OCI-LY7 (cell line): ENCODE results near the gene BARX1. TPM values are rescaled to one million over a fixed set of nuclear protein-coding genes. Genes with fewer than 3 reads are reported as not detected.

Experiments used
- BruUV-seq: library from RNA; stranded (reverse); fragments of 400-500 nt; replicated peaks from 2 replicates; lab custom pipeline; 2021; lab: Mats Ljungman, UMichigan
- CTCF ChIA-PET: fragments of 300-600 bp; sonication (Branson Sonifier 250); formaldehyde crosslinking; loops from one replicate; lab custom pipeline; 2022; ENCODE audit warnings: antibody characterized with exemption; ENCODE audit not compliant: unreplicated experiment; lab: Charles Lee
- POLR2A ChIA-PET: fragments of 300-600 bp; sonication (Branson Sonifier 250); formaldehyde crosslinking; loops from one replicate; lab custom pipeline; 2022; ENCODE audit warnings: antibody characterized with exemption; lab: Charles Lee
- DNase-seq: peaks from one replicate; pipeline ENCODE4 v3.0.0-alpha.2; 2015; ENCODE audit warnings: low spot score
- H2AFZ ChIP-seq: fragments of 200-600 bp; sonication (generic), shearing (Covaris generic); 2 replicates; pipeline ENCODE4 v1.6.1; 2014; ENCODE audit warnings: mild to moderate bottlenecking, antibody characterized with exemption, low read length, moderate library complexity
- H3K27ac ChIP-seq: fragments of 200-600 bp; sonication (generic); 2 replicates; pipeline ENCODE4 v1.5.1; 2014; ENCODE audit warnings: mixed run types, low read depth, mild to moderate bottlenecking, moderate library complexity, low read length, inconsistent platforms; ENCODE audit not compliant: poor library complexity, severe bottlenecking
- H3K36me3 ChIP-seq: fragments of 200-600 bp; sonication (generic); 2 replicates; pipeline ENCODE4 v1.6.1; 2014; ENCODE audit warnings: mild to moderate bottlenecking, antibody characterized with exemption, low read length, moderate library complexity, mixed read lengths; ENCODE audit not compliant: insufficient read depth
- H3K4me1 ChIP-seq: fragments of 200-600 bp; sonication (generic); 2 replicates; pipeline ENCODE4 v1.5.1; 2014; ENCODE audit warnings: mild to moderate bottlenecking, low read length; ENCODE audit not compliant: insufficient read depth, poor library complexity, severe bottlenecking
- H3K4me2 ChIP-seq: fragments of 200-600 bp; sonication (generic); 2 replicates; pipeline ENCODE4 v1.6.1; 2014; ENCODE audit warnings: mild to moderate bottlenecking, low read length
- H3K4me3 ChIP-seq: fragments of 200-600 bp; sonication (generic); 2 replicates; pipeline ENCODE4 v1.5.1; 2014; ENCODE audit warnings: mild to moderate bottlenecking, low read depth, low read length; ENCODE audit not compliant: poor library complexity, severe bottlenecking
- H3K79me2 ChIP-seq: fragments of 200-600 bp; sonication (generic); 2 replicates; pipeline ENCODE4 v1.6.1; 2016; ENCODE audit warnings: low read depth, mild to moderate bottlenecking, low read length, moderate library complexity, mixed read lengths; ENCODE audit not compliant: insufficient read depth
- H3K9me2 ChIP-seq: fragments of 200-600 bp; sonication (generic); 2 replicates; pipeline ENCODE4 v1.6.1; 2016; ENCODE audit warnings: mild to moderate bottlenecking, low read length, mixed read lengths; ENCODE audit not compliant: insufficient read depth
- H3K9me3 ChIP-seq: fragments of 200-600 bp; sonication (generic); 2 replicates; pipeline ENCODE4 v1.6.1; 2014; ENCODE audit warnings: mild to moderate bottlenecking, mixed run types, low read length, mixed read lengths
- H4K20me1 ChIP-seq: fragments of 200-600 bp; sonication (generic); 2 replicates; pipeline ENCODE4 v1.6.1; 2014; ENCODE audit warnings: mild to moderate bottlenecking, antibody characterized with exemption, low read length, moderate library complexity, mixed read lengths; ENCODE audit not compliant: insufficient read depth
- CTCF ChIP-seq: fragments of 200-600 bp; sonication (generic); conservative IDR thresholded peaks from 2 replicates; pipeline ENCODE4 v1.5.1; 2014; ENCODE audit warnings: mild to moderate bottlenecking, antibody characterized with exemption, low read length, moderate library complexity, mixed read lengths
- EZH2phosphoT487 ChIP-seq: fragments of 200-600 bp; sonication (generic); IDR thresholded peaks from 2 replicates; pipeline ENCODE4 v1.6.1; 2018; ENCODE audit warnings: low read depth, borderline replicate concordance, mild to moderate bottlenecking, mixed run types, antibody characterized with exemption, low read length, moderate library complexity, mixed read lengths
- intact Hi-C: fragments of 100-400 bp; cut with micrococcal nuclease; formaldehyde crosslinking; loops from one replicate; pipeline ENCODE4 v1.10.0; 2022; ENCODE audit not compliant: unreplicated experiment
- total RNA-seq, 2 experiments: library from RNA; depleted of rRNA in 1 of 2; stranded (reverse); fragments of >200 nt in 1 of 2; shearing (Covaris generic) in 1 of 2; gene quantifications; 2 replicates each; pipeline ENCODE4 v1.2.3, GENCODE V29; 2014 to 2022

The BARX1 gene
- total RNA-seq, 2 experiments from 2014 or later = not detected

GRCh38 chr9:93937193-93937592 lies 18.0 kb downstream of the BARX1 start:
- no TSS peak for BruUV-seq
- Histone ChIP-seq H3K4me3 (no peak overlapping the region), H3K9me3 (no peaks in the 10 kb centered on the region), H3K4me1 (no peaks in the 10 kb centered on the region), H2AFZ (no peak overlapping the region), H3K36me3 (no peaks in the 10 kb centered on the region), H3K79me2 (no peaks in the 10 kb centered on the region), H4K20me1 (no peaks in the 10 kb centered on the region), H3K27ac (no peak overlapping the region), H3K4me2 (no peak overlapping the region), H3K9me2 (no peaks in the 10 kb centered on the region)
- POLR2A ChIA-PET = no interaction called here
- intact Hi-C loops = no loop called here
- DNase-seq = no peak
- CTCF ChIA-PET = no interaction called here
- TF ChIP-seq CTCF (no peak), EZH2phosphoT487 (no peak)

GRCh38 chr9:93931905-93932304 lies 23.2 kb downstream of the BARX1 start:
- Histone ChIP-seq H3K4me3 (no peak overlapping the region), H3K4me2 (no peak overlapping the region), H4K20me1 (no peaks in the 10 kb centered on the region), H3K36me3 (no peaks in the 10 kb centered on the region), H2AFZ (no peak overlapping the region), H3K4me1 (no peaks in the 10 kb centered on the region), H3K27ac (no peak overlapping the region), H3K9me3 (no peaks in the 10 kb centered on the region), H3K79me2 (no peaks in the 10 kb centered on the region), H3K9me2 (no peaks in the 10 kb centered on the region)
- no peak for DNase-seq
- ChIA-PET CTCF (no interaction called here), POLR2A (interaction anchor here (0.5 kb wide), 1 partner anchor 110 kb away, joined by 3 read pairs; no protein-coding TSS in a partner anchor)
- no TSS peak for BruUV-seq
- intact Hi-C loops = no loop called here
- TF ChIP-seq CTCF (no peak), EZH2phosphoT487 (no peak)

- no peaks in the 10 kb centered on the region for H3K9me3 ChIP-seq
- no peaks in the 10 kb centered on the region for H3K4me1 ChIP-seq
- no peaks in the 10 kb centered on the region for H3K36me3 ChIP-seq
- CTCF ChIA-PET = no interaction called here
- POLR2A ChIA-PET = no interaction called here
- H3K4me3 ChIP-seq = no peak overlapping the region
- H4K20me1 ChIP-seq = no peaks in the 10 kb centered on the region
- DNase-seq = no peak
- intact Hi-C loops = no loop called here
- no TSS peak for BruUV-seq
- no peak overlapping the region for H3K4me2 ChIP-seq
- no peaks in the 10 kb centered on the region for H3K9me2 ChIP-seq
- no peak overlapping the region for H3K27ac ChIP-seq
- H3K79me2 ChIP-seq = no peaks in the 10 kb centered on the region
- no peak overlapping the region for H2AFZ ChIP-seq
- TF ChIP-seq EZH2phosphoT487 = no peak
- no peak for TF ChIP-seq CTCF
These were observed 25.1 kb downstream of the BARX1 start for GRCh38 chr9:93930070-93930469.
